Right kidney (tissue), 1 donor: ENCODE measurements around the gene KIF23.
A peak's percentile ranks its signal among the peaks of the same experiment; 100 is the strongest.

ENCODE experiments used
- DNase-seq: peaks from one replicate; pipeline ENCODE4 v3.0.0-alpha.2; 2016

KIF23 gene

DNA sequence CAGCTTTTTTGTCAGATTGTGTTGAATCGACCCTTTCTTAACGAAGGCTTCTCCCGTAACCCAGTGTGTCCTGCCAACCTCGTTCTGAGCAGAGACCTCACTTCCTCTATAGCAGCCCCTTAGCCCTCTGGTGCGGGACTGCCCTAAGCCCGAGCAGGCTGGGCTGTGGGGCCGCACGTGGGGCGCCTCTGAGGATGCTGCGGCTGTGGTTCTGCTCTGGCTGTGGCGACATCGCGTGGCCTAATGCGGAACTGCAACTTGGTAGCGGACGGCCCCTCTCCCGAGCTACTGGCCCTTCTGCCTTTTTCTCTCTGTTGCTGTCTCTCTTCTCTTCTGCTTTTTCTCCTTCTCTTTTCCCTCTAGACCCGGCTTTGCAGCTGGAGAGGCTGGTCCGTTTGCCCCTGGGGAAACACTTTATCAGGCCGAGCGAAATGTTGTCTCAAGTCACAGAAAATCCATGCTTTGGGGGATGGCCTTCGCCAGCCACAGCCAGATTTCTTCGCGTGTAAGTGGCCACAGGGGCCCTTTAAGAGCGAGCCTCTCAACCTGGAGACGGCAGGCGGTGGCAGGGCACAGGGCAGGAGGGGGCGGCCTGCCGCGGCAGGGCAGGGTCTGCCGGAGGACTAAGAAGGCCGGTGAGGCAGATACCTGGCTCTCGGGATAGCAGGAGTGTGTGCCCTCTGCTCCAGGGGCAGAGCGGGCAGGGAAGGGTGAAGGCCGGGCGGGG, 19.4 kb upstream of the KIF23 start:
- DNase-seq: peak; percentile 83

DNA sequence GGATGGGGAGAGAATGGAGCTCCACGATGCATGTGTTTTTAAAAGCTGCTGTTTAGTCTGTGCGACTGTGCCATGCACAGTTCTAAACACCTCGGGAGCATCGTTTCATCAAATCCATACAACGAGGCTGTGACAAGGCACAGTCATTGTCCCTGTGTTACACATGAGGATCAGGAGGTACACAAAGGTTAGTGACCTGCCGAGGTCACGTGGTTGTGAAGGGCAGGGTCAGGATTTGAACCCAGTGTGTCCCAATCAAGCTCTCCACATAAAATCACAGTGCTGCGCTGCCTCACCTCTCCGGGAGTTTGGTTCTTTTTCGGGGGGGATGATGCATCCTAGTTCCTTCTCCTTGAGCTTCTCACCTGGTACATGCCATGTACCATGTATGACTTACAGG, 18.7 kb upstream of the KIF23 start:
- no peak for DNase-seq

DNA sequence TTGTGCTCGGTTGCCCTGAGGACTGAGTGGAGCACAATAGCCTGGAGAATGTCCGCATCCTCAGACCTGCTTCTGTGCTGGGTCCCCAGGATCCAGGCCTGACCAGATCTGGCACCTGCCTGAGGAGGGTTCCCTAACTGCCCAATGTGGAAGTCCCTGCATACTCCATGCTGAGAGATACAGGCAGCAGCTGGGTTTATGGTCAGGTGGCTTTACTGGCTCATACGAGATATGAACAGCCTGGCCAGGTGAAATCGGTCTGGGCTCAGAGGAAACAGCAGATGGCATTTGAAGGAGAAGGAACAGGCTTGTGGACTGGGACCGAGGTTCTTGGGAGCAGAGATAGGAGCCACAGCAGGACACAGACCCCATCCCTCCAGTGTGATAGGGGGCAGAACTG, 18.2 kb upstream of the KIF23 start:
- no peak for DNase-seq

DNA sequence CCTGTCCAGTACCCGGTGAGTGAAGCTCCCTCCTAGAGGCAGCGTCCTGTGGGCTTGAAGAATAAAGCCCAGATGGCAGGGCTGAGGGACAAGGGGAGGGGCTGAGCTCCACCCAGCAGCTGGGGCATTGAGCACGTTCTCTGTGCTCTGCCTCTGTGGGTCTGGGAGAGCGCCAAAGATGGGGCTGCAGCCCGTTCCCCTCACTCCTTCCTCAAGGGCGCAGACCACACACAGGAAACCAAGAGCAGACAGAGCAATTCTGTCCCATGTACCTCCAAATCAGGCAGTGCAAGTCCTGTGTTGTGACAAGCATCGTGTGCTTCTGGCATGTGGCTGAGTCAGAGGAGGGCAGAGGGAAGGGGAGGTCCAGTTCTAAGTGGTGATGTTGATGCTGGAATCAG, 15.7 kb upstream of the KIF23 start:
- DNase-seq: no peak

DNA sequence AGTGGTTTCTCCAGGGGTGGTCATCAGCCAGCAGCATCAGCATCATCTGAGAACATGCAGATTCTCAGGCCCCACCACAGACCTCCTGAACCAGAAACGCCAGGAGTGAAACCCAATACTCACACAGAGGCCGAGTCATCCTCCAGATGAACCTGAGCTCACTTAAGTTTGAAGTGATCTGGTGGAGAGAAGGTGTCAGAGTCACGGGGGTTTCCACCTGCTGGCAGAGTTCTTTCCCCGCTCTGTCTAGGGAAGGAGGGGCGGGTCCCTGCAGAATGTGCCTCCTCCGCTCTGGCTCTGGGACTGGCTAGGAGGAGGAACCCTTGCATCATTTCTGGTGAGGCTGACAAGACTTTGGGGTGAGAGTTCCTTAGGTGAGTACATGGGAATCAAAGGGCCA, 13.3 kb upstream of the KIF23 start:
- no peak for DNase-seq

DNA sequence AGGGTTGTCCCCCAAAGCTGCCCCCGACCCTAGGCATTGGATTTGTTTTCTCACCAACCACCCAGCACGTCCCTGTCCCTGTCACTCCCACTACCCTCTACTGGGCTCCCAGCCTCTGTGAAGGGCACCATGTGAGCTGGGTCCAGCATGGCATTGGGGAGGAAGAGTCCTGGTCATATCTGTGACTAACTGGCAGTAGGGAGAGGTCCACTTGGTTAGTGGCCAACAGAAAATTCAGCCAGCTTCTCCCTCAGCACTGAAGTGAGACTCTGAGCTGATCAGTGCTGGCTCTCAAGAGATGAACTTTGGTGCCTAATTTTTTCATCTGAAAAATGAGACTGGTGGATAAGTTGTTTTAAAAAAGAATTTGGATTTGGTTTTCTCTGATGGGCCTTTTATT, 11.3 kb upstream of the KIF23 start:
- no peak for DNase-seq

DNA sequence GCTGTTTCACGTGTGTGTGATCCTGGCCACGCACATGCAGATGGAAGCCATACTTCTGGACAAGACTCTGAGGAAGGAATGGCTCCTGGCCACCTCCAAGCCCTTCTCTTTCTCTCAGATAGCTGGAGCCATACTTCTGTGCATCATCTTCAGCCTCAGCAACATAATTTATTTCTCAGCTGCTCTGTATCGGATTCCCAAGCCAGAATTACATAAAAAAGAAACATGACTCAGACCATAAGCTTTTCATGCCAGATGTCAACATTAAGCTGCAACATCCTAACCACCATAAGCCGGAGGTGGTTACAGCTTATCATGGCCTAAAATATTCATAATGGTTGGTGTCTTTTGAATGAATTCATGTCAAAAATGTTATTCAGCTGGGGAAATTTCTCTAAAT, 10.6 kb upstream of the KIF23 start:
- no peak for DNase-seq

DNA sequence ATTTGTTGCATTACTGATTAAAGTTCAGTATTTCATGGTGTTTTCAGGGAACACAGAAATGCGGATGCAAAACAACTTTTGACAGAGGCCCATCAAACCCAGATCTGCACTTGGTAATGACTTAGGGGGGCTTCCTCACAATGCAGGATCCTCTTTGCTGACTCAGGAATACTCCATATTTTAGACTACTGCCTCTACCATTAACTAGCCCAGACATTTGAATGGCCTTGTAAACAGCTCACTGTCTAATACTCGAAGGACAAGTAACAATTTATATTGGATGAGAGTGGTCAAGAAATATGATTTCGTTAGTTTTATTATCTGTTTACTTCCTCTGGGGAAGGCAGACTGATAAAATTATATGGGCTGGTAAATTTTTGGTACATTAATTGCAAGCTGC, 9.0 kb upstream of the KIF23 start:
- no peak for DNase-seq

DNA sequence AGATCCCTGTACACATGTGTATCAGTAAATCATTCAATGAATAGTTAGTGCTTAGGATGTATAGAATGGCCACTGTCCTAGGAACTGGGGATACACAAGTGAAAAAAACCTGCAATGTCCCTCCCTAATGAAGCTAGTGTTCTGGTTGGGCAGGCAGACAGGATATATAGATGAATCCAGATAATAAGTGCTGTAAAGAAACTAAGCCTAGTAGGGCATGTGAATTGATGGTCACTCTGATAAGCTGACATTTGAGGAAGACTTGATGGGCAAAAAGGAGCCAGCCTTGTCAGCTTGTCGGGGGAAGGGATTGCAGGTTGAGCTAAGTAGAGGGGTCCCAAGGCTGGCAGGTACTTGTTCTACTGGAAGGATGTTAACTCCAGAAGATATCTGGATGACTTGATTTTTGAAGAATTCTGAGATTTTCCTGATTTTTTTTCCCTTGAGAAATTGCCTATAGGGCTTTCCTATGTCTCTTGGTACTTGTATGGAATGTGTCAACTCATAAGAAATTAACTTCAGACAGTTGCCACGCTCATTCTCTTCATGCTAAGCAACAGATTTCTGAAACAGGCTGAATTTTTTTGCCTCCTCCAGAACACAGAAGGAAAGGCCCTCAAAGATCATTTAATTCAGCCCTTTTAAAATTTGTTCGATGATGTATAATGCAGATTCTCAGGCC, 6.3 kb upstream of the KIF23 start:
- DNase-seq: no peak

DNA sequence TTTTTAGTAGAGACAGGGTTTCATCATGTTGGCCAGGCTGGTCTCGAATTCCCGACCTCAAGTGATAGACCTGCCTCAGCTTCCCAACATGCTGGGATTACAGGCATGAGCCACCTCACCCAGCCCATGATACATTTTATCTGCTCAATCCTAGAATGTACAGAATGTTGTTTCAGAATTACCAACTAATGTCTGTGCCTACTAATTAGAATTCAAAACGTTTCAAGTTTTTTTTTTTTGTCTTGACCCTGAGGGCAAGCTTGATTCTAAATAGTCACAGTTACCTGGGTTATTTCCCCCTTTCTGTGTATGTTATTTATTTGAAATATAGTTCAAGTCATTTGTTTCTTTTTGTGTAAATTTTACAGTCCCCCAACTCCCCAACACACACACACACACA, 5.3 kb upstream of the KIF23 start:
- no peak for DNase-seq

DNA sequence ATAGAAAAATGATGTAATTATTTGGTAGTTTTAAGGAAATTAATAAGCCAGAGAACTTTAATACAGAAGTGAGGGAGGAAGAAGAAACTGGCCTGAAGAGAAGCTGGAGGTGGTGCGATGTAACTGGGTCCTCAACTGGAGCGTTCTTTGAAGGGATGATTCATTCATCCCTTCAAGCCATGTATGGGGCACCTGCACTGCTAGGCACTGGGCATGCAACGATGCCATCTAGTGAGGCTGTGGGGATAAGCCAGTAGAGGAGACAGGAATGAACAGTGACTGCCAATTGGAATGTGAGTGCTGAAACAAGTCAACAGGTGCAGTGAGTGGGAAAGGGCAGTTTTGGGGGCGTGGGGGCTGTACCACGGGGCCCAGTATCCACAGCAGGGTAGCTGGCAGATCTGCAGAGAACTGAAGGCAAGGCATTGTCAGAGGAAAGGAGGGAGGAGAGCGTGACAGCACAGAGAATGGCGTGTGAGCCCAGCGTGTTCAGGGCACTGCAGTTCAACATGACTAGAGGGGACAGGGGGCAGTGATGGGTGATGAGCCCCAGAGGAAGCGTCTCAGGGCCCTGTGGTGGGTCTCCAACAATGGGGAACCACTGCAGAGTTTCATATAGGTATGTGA, 3.8 kb upstream of the KIF23 start:
- no peak for DNase-seq

DNA sequence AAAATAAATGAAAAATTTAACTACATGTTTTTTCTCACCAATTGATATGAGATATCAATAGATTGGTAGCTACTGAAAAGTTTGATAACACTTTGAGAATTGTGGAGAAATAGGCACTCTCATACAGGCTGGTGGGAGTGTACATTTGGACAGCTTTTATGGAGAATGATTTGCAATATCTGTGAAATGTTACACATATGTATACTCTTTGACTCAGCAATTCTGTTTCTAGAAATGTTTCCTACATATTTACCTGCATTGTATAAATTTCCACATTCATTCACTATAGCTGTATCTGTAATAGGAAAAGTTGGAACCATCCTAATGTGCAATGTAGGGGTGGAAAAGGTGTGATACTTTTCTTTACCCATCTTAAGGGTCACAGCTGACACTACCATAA, 1.9 kb upstream of the KIF23 start:
- no peak for DNase-seq

DNA sequence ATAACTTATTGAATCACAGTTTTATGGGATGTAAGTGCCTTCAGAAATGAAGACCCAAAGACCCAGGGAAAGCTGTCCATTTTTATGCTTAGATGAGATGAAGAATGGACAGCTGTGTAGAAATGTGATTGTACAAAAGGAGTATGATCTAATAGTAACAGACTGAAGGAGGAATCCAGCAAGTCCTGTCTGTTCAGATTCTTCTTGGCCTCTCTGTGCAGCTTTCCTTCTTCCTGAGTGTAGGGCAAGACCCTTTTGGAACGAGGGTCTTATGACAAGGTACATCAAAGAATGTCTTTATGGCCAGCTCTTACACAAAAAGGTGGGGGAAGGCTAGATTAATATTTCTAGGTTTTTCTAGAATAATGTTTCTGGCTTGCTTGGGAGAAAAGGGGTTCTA, 1.4 kb upstream of the KIF23 start:
- no peak for DNase-seq

DNA sequence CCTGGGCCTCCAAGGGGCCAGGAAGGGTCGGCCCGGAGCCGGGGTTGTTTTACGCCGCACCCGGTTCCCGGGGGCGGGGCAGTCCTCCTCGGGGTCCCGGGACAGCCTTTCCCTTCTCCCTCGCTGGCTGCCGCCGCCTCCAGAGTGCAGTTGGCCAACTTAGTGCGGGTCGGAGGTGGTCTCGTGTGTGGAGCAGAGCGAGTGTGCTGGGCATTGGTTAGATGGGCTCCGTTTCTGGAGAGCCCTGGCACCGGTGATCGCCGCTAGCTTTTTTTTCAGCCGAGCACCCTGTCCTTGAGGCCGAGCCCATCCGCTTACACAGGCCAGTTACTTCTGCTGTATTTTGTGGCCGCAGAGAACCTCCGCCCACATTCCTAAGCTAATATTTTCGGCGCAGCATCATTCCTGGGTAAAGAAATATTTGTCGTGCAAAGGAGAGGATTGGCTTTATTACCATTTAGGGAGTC, 585 bp downstream of the KIF23 start:
- DNase-seq: peak; percentile 88

DNA sequence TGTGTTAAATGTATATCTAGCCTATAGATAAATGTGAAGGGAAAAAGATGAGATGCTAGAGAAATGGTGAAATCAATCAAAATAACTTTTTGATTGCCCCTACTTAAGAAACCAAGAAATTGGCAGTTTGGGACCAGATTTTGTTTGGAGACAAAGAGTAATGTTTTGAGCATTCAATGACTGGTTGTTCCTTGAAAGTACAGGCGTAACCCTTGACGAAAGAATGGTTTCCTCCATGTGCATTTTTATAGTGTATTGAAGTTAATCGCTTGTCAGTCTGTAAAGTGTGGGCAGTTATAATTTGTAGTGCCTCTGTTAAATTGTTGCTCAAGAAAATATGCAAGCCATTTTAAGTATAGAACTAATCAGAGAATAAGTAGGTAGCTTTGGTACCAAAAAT, 1.2 kb downstream of the KIF23 start:
- DNase-seq: no peak

DNA sequence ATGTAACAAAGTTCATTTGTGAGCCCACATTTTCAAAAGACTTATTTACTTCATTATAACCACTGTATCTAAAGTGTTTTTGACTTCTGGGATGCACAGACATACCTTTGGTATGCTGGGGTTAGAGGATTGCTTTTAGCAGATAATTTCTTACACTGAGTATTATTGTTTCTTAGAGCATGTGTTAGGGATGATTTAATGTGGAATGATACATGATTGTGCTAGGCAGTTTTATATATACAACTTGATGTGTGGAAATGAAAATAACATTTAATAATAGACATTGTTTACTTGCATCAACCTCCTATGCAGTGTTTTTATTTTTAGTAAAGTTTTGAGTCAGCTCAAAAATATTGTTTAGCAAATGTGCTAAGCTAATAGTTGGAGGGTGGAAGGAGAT, 3.4 kb downstream of the KIF23 start:
- no peak for DNase-seq

DNA sequence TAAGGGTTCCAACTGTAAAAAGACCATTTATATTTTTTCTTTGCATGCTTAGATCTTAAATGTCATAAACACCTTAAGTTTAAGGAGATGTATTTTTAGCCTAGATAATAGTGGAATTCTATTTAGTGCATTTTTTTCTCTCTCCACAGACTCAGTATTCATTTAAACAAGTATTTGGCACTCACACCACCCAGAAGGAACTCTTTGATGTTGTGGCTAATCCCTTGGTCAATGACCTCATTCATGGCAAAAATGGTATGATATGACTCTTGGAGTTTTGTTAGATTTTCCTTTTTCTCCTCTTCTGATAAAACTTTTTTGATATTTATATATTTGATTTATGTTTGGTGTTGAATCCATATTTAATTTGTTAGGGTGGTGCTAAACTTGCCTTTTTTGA, 7.3 kb downstream of the KIF23 start:
- no peak for DNase-seq

DNA sequence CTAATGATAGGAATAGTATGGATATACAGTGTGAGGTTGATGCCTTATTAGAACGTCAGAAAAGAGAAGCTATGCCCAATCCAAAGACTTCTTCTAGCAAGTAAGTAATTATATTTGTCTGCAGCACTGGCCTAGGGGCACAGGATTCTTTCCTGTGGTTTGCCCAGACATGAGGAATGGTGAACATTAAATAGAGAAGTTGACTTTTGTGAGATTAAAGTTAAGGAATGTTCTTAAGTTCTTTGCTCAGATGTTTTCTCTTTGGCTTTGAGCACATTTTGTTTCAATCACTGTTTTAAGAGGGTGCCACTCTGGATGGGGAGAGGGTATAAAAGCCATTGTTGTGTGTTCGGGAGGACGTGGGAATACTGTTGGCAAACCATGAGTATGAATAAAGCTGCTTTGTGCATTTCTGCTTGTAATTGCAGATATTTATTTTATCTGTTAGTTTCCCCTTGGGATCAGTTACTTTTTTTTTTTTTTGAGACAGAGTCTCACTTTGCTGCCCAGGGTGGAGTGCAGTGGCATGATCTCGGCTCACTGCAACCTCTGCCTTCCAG, 8.3 kb downstream of the KIF23 start:
- no peak for DNase-seq

DNA sequence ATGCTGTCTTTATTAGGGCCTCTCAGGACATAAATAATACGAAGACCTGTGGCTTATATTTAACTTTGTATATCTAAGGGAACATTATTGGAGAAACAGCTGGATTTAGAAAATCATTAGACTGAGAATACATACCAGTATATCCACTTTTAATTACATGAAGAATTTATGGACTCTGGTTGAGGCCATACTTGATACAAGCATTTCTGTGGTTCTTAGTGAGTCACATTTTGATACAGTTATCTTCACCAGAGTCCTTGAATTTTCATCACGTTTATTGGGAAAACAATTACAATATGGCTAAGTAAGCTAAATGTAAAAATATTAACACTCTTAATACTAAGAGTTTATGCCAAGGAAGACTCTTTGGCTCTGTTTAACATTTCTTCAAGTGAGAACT, 9.9 kb downstream of the KIF23 start:
- DNase-seq: no peak

DNA sequence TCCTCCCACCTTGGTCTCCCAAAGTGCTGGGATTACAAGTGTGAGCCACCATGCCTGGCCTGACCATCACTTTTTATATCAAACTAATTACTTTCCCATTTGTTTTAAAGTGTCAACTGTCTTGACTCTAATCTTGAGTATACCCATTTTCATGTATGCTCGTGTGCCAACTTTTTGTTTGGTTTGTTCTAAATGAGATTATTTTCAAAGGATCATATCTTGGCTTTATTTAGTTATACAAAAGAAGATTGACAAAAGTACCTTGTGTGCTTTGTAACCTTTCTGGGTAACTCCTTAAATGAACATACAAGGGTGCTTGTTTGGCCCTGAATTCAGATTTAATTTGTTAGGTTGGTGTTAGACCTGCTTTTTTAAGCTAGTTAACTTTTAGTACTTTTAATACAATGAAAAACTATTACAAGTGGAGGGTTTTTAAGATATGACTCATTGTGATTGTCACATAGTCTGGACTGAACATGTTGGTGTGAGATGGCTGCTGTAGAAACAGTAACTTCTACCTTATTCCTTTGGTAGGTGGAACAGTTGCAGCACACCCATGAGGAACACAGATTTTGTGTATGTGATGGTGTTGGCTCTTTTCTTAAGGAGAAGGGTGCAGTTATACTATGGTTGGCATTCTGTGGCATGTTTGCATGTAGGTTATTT, 10.7 kb downstream of the KIF23 start:
- no peak for DNase-seq

DNA sequence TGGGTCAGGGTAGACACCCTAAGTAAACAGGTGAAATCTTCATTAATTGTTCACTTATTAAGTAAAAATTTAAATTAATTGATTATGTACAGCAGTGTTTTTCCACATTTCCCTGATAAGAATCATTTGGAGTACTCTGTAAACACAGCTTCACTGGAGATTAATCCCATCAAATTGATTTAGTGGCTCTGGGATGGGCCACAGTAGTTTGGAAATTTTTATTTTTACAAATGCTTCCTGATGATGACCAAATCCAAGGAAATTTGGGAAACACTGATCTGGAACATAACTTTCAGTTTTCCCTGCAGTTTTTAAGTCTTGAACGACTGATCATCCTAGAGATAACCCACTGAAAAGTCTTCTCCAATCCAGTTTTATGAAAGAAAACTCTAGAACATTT, 19.7 kb downstream of the KIF23 start:
- DNase-seq: no peak

DNA sequence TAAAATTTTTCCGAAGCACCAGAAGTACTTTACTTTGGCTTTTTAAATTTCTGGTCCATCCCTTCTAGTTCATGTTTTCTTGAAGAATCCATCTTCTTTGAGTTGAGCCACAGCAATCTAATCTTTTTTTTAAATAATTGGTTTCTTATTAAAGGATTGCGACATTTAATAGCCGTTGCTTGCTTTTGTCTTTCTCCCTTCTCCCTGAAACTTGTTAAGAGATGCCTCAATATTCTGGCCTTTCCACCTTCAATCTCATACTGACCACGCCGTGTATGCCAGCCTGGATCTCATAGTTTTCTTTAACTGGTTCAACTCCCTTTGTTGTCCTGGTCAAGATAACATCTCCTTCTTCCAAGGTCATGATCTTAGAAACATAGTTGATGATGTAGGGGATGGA, 20.1 kb downstream of the KIF23 start:
- no peak for DNase-seq

DNA sequence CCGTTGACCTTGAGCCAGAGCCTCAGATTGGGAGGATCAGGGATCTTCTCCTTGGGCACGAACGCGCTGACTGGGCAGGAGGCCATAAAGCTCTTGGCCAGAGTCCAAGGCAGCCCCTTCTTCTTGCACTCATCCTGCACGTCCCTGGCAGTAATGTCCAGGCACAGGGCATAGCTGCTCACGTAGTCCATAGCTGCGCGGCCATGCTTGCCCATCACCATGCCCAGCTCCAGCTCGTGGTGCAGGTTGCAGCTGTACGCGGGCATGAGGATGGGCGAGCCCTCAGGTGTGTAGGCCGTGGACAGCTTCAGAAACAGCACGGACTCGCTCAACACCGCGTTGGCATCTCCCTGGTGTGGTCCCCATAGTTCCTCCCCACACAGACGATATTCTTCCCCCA, 20.5 kb downstream of the KIF23 start:
- DNase-seq: no peak
